ENCODE measurements around the gene LIPG.

GRCh38 chr18:49647496-49648168 is 85.8 kb downstream of the LIPG start:
- no peak for TF ChIP-seq ZFP30 (CRISPR knock-in tag; IDR thresholded peaks at IDR 0.05)
- no peak for TF ChIP-seq CSDC2 (CRISPR knock-in tag; IDR thresholded peaks at IDR 0.05)
- TF ChIP-seq PATZ1 (CRISPR knock-in tag; IDR thresholded peaks at IDR 0.05; ENCODE audit: borderline replicate concordance): no peak
- TF ChIP-seq POU6F1 (CRISPR knock-in tag; IDR thresholded peaks at IDR 0.05; ENCODE audit: borderline replicate concordance, low read depth): no peak
- no peak for TF ChIP-seq TSHZ2 (CRISPR knock-in tag; IDR thresholded peaks at IDR 0.05)
- TF ChIP-seq TCF4 (CRISPR knock-in tag; IDR thresholded peaks at IDR 0.05; ENCODE audit: borderline replicate concordance): no peak
- no peak for TF ChIP-seq OSR1 (CRISPR knock-in tag; IDR thresholded peaks at IDR 0.05)
- TF ChIP-seq RARB (CRISPR knock-in tag; IDR thresholded peaks at IDR 0.05): no peak
- TF ChIP-seq CREB5 (CRISPR knock-in tag; IDR thresholded peaks at IDR 0.05; ENCODE audit: low read depth): no peak

Data from SK-N-SH treated with all-trans-retinoic acid at 6 μM for 48 hours (cell line).